Stimulated activated CD8-positive, alpha-beta memory T cell treated with anti-CD3 and anti-CD28 coated beads, Interleukin-15, amount 100 ng/mL, for 48 hours (primary cell): ENCODE measurements around the gene GSTT4.
"Not testable (repeated sequence)": the region's sequence is repeated elsewhere in the genome, so short reads cannot be mapped to it uniquely, and the experiment has no call there.

ENCODE experiments used
- DNase-seq, 2 donors: peaks; one replicate each; pipeline ENCODE4 v3.0.0-alpha.2; 2020; ENCODE audit warnings: low read depth in 2 of 2

GSTT4 gene

GRCh38 chr22:24025475-24025874, 20.2 kb upstream of the GSTT4 start:
- no peak for DNase-seq

- no peak for DNase-seq
Measured at GRCh38 chr22:24024354-24024753, 19.1 kb upstream of the GSTT4 start.

GRCh38 chr22:24023204-24023789, 18.0 kb upstream of the GSTT4 start:
- DNase-seq = no peak

- DNase-seq = no peak
Measured at GRCh38 chr22:24021304-24021703, 16.1 kb upstream of the GSTT4 start.

GRCh38 chr22:24016156-24016555, 10.9 kb upstream of the GSTT4 start:
- no peak for DNase-seq

GRCh38 chr22:24011735-24012068, 6.4 kb upstream of the GSTT4 start:
- no peak for DNase-seq

- DNase-seq = no peak
Measured at GRCh38 chr22:24010018-24010391, 4.8 kb upstream of the GSTT4 start.

GRCh38 chr22:24009227-24010017, 4.2 kb upstream of the GSTT4 start:
- no peak for DNase-seq

- no peak for DNase-seq
Measured at GRCh38 chr22:24008381-24009226, 3.4 kb upstream of the GSTT4 start.

GRCh38 chr22:24008022-24008283, 2.7 kb upstream of the GSTT4 start:
- no peak for DNase-seq

- DNase-seq = no peak
Measured at GRCh38 chr22:24007253-24008021, 2.2 kb upstream of the GSTT4 start.

- no peak for DNase-seq
Measured at GRCh38 chr22:24006914-24007214, 1.6 kb upstream of the GSTT4 start.

- no peak for DNase-seq
Measured at GRCh38 chr22:24006207-24006913, 1.1 kb upstream of the GSTT4 start.

- DNase-seq = no peak
Measured at GRCh38 chr22:24003887-24004286, 1.4 kb downstream of the GSTT4 start.

GRCh38 chr22:24002851-24003250, 2.4 kb downstream of the GSTT4 start:
- DNase-seq = no peak

GRCh38 chr22:24002272-24002671, 3.0 kb downstream of the GSTT4 start:
- no peak for DNase-seq

- DNase-seq = no peak
Measured at GRCh38 chr22:24001314-24001713, 3.9 kb downstream of the GSTT4 start.

- DNase-seq = not testable (repeated sequence)
Measured at GRCh38 chr22:23999779-24000178, 5.5 kb downstream of the GSTT4 start.

- no peak for DNase-seq
Measured at GRCh38 chr22:23997092-23997491, 8.2 kb downstream of the GSTT4 start.

- DNase-seq = not testable (repeated sequence)
Measured at GRCh38 chr22:23993581-23994177, 11.6 kb downstream of the GSTT4 start.

GRCh38 chr22:23993080-23993479, 12.2 kb downstream of the GSTT4 start:
- not testable (repeated sequence) for DNase-seq
